Measurements from ENCODE around the gene PLA2G6. TPM values are rescaled to one million over a fixed set of nuclear protein-coding genes. Genes with fewer than 3 reads are reported as not detected.
"Not testable (repeated sequence)": the region's sequence is repeated elsewhere in the genome, so short reads cannot be mapped to it uniquely, and the experiment has no call there.

PLA2G6 gene
- total and polyA plus RNA-seq, 2 donors: 21.1 to 21.2 TPM

DNA sequence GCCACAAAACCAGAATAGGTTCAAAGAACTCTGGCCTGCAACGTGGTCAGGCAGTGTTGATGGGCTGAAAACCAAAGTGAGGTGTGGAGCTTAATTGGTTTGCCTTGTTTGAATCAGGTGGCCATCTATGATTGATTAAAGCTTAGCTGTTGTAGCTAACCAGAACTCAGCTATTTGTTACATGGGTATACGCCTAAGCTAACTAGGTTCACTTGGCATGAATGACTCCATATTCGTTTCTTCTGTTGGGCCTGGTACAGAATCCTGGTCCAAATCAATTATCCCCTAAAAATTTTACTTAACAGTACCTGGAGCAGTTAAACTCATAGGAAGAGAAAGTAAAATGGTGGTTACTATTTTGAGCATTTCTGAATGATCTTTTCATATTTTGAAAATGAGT is 63.4 kb downstream of the PLA2G6 start:
- no peak overlapping the region for H3K27ac ChIP-seq (ENCODE audit: low read depth)
- H3K4me3 ChIP-seq (ENCODE audit: low read depth, low read length): no peak overlapping the region
- no peaks in the 10 kb centered on the region for H3K36me3 ChIP-seq (ENCODE audit: insufficient read depth)
- no peaks in the 10 kb centered on the region for H3K4me1 ChIP-seq (ENCODE audit: insufficient read depth)
- WGBS: 93% methylated on average over 3 of the region's 3 CpGs
- no peak for DNase-seq (ENCODE audit: extremely low spot score)

DNA sequence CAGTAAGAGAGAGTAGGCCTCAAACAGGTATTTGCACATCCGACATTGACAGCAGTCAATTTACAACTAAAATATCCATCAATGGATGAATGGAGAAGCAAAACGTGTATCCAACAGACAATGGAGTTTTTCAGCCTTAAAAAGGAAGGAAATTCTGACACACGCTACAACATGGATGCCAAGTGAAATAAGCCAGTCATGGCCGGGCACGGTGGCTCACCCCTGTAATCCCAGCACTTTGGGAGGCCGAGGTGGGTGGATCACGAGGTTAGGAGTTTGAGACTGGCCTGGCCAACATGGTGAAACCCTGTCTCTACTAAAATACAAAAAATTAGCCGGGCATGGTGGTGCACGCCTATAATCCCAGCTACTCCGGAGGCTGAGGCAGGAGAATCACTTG is 64.1 kb downstream of the PLA2G6 start:
- WGBS: 92% methylated on average over 10 of the region's 10 CpGs

GRCh38 chr22:38115423-38116205 is 66.0 kb downstream of the PLA2G6 start:
- no peak overlapping the region for H3K27ac ChIP-seq (ENCODE audit: low read depth)
- H3K4me1 ChIP-seq (ENCODE audit: insufficient read depth): no peaks in the 10 kb centered on the region
- H3K4me3 ChIP-seq (ENCODE audit: low read depth, low read length): no peak overlapping the region
- WGBS: 96% methylated on average over 31 of the region's 31 CpGs
- no peak for DNase-seq (ENCODE audit: extremely low spot score)
- no peaks in the 10 kb centered on the region for H3K36me3 ChIP-seq (ENCODE audit: insufficient read depth)

More for the DNA sequence above, 64.1 kb downstream of the PLA2G6 start:
- H3K4me3 ChIP-seq (ENCODE audit: low read depth, low read length); H3K4me1 ChIP-seq (ENCODE audit: insufficient read depth); DNase-seq (ENCODE audit: extremely low spot score); H3K27ac ChIP-seq (ENCODE audit: low read depth); H3K36me3 ChIP-seq (ENCODE audit: insufficient read depth): not testable (repeated sequence)

GRCh38 chr22:38114484-38115398 is 66.9 kb downstream of the PLA2G6 start:
- Histone ChIP-seq H3K27ac (ENCODE audit: low read depth) (no peak overlapping the region), H3K4me1 (ENCODE audit: insufficient read depth) (no peaks in the 10 kb centered on the region), H3K4me3 (ENCODE audit: low read depth, low read length) (no peak overlapping the region), H3K36me3 (ENCODE audit: insufficient read depth) (no peaks in the 10 kb centered on the region)
- 51% methylated on average over 32 of the region's 32 CpGs for WGBS
- DNase-seq (ENCODE audit: extremely low spot score): peak; percentile 26

GRCh38 chr22:38112381-38112780 is 69.2 kb downstream of the PLA2G6 start:
- 93% methylated on average over 22 of the region's 22 CpGs for WGBS

GRCh38 chr22:38111925-38112355 is 69.7 kb downstream of the PLA2G6 start:
- Histone ChIP-seq H3K4me3 (ENCODE audit: low read depth, low read length) (no peak overlapping the region), H3K4me1 (ENCODE audit: insufficient read depth) (no peaks in the 10 kb centered on the region), H3K36me3 (ENCODE audit: insufficient read depth) (no peaks in the 10 kb centered on the region), H3K27ac (ENCODE audit: low read depth) (no peak overlapping the region)
- DNase-seq (ENCODE audit: extremely low spot score): no peak
- WGBS: 82% methylated on average over 11 of the region's 11 CpGs

More at GRCh38 chr22:38112381-38112780, 69.2 kb downstream of the PLA2G6 start:
- H3K36me3 ChIP-seq (ENCODE audit: insufficient read depth): no peaks in the 10 kb centered on the region
- no peak overlapping the region for H3K27ac ChIP-seq (ENCODE audit: low read depth)
- no peaks in the 10 kb centered on the region for H3K4me1 ChIP-seq (ENCODE audit: insufficient read depth)
- no peak for DNase-seq (ENCODE audit: extremely low spot score)
- no peak overlapping the region for H3K4me3 ChIP-seq (ENCODE audit: low read depth, low read length)

- H3K4me3 ChIP-seq (ENCODE audit: low read depth, low read length): no peak overlapping the region
- H3K4me1 ChIP-seq (ENCODE audit: insufficient read depth): no peaks in the 10 kb centered on the region
- 80% methylated on average over 30 of the region's 30 CpGs for WGBS
- H3K27ac ChIP-seq (ENCODE audit: low read depth): no peak overlapping the region
- H3K36me3 ChIP-seq (ENCODE audit: insufficient read depth): no peaks in the 10 kb centered on the region
- DNase-seq (ENCODE audit: extremely low spot score): no peak
Observed at GRCh38 chr22:38110863-38111852, 70.5 kb downstream of the PLA2G6 start.

DNA sequence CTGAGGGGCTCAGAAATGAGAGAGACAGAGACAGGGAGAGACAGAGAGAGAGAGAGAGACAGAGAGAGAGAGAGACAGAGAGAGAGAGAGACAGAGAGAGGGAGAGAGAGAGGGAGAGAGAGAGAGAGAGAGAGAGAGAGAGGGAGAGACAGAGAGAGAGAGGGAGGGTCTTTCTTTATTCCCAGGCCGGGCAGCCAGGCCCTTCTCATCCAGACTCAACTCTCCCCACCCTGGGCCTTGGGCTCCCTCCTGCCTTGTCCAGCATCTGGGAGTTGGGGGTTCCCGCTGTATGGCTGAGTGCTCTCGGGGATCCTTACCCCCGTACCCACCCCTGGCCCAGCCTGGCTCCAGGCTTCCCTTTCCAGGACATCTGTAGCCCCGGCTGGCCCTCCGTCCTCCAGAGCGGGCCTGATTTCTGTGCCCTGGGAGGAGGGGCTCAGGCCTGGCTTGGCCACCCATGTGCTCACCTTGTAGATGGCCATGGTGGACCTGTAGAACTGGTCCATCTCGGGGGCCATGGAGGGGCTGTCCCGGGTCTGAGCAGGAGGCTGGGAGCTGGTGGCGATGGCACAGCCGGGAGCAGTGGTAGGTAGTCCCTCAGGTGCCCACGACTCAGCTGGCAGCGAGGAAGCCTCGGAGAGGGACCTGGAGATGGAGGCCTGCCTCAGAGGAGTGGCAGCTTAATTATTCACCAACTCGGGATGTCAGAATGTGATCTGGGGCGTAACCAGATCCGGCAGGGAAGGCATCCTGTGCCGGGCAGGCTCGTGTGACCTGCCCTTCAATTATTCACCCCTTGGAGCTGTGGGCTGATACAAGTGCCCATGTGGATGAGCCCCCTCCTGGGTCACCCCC is 71.4 kb downstream of the PLA2G6 start, which contains the start of gene BAIAP2L2:
BAIAP2L2 (minus strand) TSS at position 677 of the 855 bp plus-strand sequence; CDS start at position 518, 159 bp downstream.
- H3K36me3 ChIP-seq (ENCODE audit: insufficient read depth): no peaks in the 10 kb centered on the region
- DNase-seq (ENCODE audit: extremely low spot score): no peak
- H3K4me1 ChIP-seq (ENCODE audit: insufficient read depth): no peaks in the 10 kb centered on the region
- H3K4me3 ChIP-seq (ENCODE audit: low read depth, low read length): no peak within 1 kb of the TSS
- H3K27ac ChIP-seq (ENCODE audit: low read depth): no peak within 1 kb of the TSS
- 84% methylated on average over 19 of the region's 19 CpGs for WGBS

DNA sequence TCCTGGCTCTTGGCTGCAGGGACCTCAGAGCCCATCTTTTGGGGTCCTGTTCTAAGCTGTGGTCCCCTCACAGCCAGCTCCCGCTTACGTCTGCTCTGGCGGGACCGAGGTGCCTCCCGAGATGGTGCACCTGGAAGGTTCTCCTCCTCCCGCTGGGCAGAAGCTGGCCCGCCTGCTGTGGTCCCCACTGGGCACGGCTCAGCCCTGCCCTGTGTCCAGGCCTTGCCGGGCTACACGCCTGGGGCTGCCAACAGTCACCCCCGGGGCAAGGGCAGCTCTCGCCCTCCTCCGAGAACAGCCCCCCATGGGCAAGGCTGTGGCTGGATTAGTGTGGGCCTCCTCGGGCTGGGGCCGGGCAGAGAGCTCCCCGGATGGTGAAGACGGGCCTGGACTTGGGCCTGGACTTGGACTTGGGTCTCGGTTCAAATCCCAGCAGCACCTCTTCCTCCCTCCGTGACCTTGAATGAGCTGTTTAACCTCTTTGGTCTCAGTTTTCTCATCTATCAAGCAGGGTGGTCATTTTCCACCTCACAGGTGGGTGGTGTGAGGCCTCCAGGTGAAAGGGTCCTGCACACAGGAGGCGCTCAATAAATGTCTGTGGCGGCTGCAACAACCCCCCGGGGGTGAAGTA is 72.1 kb downstream of the PLA2G6 start:
- Histone ChIP-seq H3K4me3 (ENCODE audit: low read depth, low read length) (no peak overlapping the region), H3K27ac (ENCODE audit: low read depth) (no peak overlapping the region), H3K4me1 (ENCODE audit: insufficient read depth) (no peaks in the 10 kb centered on the region), H3K36me3 (ENCODE audit: insufficient read depth) (no peaks in the 10 kb centered on the region)
- DNase-seq (ENCODE audit: extremely low spot score): no peak
- WGBS: 91% methylated on average over 22 of the region's 22 CpGs

DNA sequence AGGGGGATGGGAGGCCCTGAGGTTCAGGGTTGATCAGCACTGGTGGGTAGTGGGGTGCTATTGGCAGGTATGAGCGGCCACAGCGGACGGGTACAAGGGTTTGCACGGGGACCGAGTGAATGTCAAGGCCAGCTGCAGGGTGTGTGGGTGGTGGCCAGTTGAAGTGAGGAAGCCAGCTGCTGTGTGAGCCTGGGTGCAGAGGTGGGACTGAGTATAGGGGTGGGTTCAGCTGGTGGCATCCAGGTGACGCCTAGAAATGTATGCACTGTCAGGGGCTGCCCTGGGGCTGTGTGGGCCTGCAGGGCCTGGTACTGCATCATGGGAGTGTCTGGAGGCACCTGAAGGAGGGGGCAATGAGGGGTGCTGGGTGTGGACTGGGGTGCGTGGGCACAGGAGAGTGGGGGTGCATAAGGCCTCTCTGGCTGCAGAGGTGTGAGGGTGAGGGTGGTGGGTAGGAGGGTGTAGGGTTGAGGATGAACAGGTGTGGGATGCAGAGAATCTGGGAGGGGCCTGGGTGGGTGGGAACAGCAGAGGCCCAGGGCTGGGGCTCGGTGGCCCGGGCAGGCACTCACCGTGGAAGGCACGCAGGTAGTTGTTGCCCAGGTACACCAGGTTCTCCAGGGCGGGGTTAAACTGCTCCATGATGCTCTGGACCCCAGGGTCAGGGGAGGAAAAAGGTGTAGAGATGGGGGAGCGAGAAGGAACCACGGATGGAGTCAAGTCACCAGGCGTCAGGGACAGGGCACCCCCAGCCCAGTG is 72.9 kb downstream of the PLA2G6 start:
- H3K4me3 ChIP-seq (ENCODE audit: low read depth, low read length): no peak overlapping the region

DNA sequence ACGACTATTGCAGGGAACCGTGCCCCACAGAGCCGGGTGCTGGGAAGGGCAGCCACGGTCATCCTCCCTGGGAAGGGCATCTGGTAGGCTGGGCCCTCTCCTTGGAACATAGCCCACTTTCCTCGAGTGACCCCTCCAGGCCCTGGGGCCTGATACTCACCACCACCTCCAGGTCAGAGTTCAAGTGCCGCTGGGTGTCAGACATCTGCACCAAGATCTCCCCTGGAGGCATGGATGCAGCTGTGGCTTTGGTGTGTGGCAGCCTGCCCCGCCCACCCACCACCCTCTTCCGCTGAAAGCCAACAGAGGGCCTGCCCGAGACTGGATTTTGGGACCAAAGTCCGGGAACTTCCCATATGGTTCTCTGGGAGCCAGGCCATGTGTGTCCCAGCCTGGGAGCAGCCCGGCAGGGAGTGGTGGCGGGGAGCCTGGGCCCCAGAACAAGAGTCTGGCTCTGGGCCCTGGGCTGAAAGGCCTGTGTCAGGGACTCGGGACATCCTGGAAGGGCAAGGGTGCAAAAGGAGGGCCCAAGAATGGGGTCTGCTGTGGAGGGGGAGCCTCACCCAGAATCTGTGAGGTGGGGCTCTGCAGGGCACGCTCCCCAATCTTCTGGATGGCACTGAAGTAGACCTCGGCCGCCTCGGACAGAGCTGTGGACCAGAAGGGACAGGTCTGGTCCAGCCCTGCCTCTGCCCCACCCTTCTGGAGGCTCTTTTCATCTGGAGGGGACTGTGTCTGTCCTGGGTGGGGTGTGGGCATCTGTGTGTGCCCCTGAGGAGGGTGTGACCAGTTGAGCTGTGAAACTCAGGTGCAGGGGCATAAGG is 73.7 kb downstream of the PLA2G6 start:
- Histone ChIP-seq H3K4me3 (ENCODE audit: low read depth, low read length) (no peak overlapping the region), H3K27ac (ENCODE audit: low read depth) (no peak overlapping the region), H3K4me1 (ENCODE audit: insufficient read depth) (no peaks in the 10 kb centered on the region), H3K36me3 (ENCODE audit: insufficient read depth) (no peaks in the 10 kb centered on the region)
- WGBS: 73% methylated on average over 17 of the region's 17 CpGs
- no peak for DNase-seq (ENCODE audit: extremely low spot score)

More for the DNA sequence above, 72.9 kb downstream of the PLA2G6 start:
- no peaks in the 10 kb centered on the region for H3K4me1 ChIP-seq (ENCODE audit: insufficient read depth)
- H3K27ac ChIP-seq (ENCODE audit: low read depth): no peak overlapping the region
- WGBS: 93% methylated on average over 15 of the region's 15 CpGs
- no peaks in the 10 kb centered on the region for H3K36me3 ChIP-seq (ENCODE audit: insufficient read depth)
- no peak for DNase-seq (ENCODE audit: extremely low spot score)

Data from urinary bladder (tissue), 4 donors.